ENCODE results near the gene NME9.

The NME9 gene

DNA sequence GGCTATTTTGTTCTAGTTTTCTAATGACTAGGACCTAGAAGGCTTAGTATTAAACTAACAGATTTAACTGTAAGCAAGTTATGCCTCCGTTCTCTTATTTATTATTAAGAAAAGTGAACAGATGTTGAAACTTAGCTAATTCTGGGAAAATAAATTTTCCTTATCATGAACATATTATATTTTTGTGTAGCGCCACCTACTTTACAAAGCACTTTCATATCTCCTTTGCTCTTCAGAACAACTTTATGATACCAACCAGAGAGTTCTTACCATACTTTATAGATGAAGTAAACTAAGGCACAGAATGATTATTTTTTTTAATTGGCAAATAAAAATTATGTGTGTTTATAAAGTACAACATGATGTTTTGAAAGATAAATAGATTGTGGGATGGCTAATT, 59.4 kb downstream of the NME9 start:
- DNase-seq = no peak

DNA sequence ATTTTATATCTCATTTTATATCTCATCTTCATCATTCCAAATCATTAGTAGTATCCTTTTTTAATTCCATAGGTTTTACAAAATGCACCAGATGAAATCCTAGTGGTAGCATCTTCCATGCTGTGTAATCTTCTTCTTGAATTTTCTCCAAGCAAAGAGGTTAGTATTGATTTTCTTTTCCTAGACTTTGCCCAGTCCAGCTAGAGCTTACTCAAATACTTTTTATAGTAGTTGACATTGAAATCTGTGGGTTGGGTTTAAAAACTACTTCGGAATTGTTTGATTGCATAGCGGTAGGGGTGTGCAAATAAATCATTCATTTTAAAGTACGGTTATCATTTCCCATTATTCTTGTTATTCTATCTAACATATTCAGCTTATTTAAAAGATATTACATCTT, 62.6 kb downstream of the NME9 start:
- no peak for DNase-seq

DNA sequence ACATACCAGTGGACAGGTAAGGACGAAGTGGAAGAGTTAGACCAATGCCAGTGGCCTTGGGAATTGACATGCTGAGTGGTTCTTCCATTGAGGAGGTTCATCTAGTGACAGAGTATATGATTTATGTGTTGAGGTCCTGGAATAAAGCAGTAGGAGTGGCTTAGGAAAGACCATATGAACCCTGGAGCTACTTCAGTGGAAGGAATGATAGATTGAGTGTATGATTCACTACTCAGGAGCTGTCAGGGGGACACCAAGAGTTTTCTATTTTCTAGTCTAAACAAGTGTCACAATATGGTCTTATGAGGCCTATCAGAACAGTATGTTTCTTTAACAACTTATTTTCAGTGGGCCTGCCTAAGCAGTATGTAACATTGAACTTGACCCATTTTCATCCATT, 63.9 kb downstream of the NME9 start:
- no peak for DNase-seq

DNA sequence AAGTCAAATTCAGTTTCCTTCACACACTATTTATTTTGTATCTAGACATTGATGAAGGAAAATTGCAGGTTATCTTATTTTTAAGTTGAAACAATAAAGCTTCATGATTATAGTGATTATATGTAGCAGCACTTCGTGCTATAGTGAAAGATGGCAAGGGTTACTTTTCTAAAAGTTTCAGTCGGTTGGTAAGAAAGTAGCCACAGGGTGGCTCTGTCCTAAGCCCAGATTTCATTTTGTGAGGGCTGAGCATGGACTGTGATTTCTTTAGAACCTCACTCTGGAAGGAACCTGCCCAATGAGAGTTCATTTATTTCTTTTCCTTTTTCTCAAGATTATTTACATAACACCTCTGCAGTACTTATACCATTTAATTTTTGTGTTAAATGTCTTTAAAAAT, 66.5 kb downstream of the NME9 start:
- no peak for DNase-seq

DNA sequence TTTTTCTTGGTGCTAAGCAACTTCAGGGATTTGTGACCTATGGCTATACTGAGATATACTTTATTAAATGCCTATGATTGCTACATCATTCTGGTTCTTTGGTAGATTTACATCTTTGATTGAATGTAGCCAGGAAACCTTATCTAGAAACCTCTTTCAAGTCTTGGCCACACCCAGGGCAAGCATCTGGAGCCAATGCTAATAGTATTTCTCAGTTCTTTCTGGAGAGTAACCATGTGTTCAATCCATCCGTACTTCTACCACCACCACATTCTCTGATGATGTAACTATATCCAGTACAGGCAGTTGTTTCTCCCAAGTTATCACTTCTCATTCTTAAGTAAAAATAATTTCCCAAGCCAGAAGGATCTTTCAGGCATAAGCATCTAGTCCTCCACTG, 69.0 kb downstream of the NME9 start:
- no peak for DNase-seq

DNA sequence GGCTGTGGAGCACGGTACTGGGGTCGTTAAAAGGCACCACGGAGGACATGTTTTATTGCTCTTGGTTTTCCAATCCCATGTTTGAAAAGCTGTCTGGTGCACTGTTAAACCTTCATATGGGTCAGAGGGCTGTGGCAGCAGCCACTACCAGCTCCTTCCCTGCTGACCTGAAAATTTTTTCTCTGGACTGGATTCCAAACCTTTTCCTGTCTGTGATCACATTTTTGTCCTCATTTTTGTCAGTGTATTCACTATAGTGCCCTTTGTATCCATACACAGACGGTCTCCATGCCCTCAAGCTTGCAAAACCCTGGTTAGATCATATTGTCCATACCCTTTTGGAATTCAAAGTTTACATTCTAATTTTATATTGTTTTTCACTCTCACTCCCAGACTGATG, 70.5 kb downstream of the NME9 start:
- no peak for DNase-seq

DNA sequence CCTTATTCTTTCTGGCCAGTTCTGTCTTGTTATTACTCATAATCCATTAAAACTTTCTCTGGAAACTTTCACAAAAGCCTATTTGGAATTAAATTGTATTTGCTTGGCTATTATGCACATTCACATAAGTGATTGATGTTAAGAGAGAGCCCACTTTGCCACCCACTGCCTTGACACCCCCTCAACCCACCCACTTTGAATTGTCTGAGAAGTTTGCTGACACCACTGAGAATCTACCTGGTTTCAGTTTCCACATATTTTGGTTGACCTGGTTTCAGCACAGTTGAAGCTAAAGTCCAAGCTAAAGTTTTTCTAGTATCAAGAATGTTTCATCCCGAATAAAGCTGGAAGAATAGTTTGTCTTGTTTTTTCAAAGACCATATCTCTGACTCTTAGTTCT, 71.7 kb downstream of the NME9 start:
- DNase-seq = no peak

DNA sequence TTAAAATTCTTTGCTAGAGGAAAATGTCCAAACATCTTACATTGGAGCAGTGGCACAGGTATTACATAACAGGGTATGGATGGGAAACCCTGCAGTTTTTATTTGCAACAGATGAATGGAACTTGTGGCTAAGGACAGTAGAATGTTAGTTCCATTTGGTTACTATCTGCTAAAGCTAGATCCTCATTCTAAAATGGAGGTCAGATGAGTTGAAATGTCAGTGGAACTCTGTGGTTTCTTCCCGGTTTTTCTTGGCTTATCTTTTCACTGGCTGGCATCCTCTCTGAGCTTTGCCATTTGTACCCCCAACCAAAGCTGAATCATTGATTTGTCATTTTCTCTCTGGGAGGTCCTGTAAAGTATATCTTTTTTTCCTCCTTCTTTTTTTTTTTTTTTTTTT, 73.6 kb downstream of the NME9 start:
- no peak for DNase-seq

DNA sequence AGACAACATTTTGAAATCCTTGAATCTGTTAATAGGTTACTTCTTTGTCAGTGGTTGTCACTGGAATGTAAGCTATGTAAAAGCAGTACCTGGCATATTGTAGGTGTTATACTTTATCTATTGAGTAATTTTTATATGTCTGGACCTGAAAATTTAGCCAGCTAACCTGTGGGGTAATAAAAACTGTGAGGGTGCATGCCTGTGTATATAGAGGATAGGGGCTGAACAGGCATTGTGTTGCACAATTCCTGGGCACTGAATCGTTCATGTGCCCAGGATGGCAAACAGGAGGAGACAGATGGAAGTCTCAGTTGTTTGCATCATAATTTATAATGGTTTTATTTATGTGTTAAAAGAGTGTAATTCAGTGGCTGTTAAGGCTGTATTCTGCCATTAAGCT, 75.4 kb downstream of the NME9 start:
- DNase-seq = no peak

DNA sequence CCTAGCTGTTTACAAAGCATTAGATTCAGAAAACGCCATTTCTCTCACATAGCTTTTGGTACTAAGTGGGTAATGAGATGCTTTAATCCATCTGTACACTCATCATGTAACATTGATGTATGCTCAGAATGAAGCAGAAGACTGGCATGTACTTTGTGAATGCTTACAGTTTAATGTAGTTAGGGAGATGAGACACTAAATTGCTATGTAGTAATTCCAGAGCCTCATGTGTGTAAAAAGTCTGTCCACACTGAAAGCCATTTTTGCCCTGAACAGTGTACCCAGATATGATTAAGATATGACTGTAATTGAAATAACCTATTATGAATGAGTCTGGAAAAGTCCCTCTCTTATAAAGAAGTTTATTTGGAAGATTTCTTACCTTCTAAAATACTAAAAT, 76.0 kb downstream of the NME9 start:
- DNase-seq = no peak
